GM12878 (cell line): ENCODE results near the gene KCNJ10. TPM values are rescaled to one million over a fixed set of nuclear protein-coding genes. Genes with fewer than 3 reads are reported as not detected.

Source experiments
- polyA plus RNA-seq, 11 experiments: library from polyadenylated mRNA; depleted of rRNA in 4 of 11; unstranded in 6 of 11; stranded (reverse) in 5 of 11; fragments of >200 nt; fragmentation: Nextera tagmentation in 4 of 11; fragmentation: Illumina TruSeq in 1 of 11; extraction: Ambion mirVana in 4 of 11; extraction: Trizol in 1 of 11; gene quantifications; 1 replicate in 1 of 11; 2 replicates in 10 of 11; pipeline versions ENCODE4 v1.2.1 to v1.2.3, GENCODE V29; 2011 to 2016; ENCODE audit warnings: inconsistent platforms in 2 of 11, missing spikeins in 2 of 11, low read depth in 1 of 11
- total RNA-seq, 4 experiments: library from RNA; depleted of rRNA in 3 of 4; stranded (reverse); fragments of >200 nt in 3 of 4; fragmentation: Illumina TruSeq in 1 of 4; extraction: Trizol in 1 of 4; gene quantifications; 2 replicates each; pipeline versions ENCODE4 v1.2.1 to v1.2.3, GENCODE V29; 2013 to 2021

The KCNJ10 gene
- total and polyA plus RNA-seq, 10 of the 15 experiments (the other 5 are each of a cell fraction or from before 2014, with no cell fraction given), result 0.01 to 0.29 (median 0.09) TPM; not detected in 2

Other genes starting within 250 kb of the KCNJ10 start
Only the 7 nearest of the 15 such genes appear.
- gene SLAMF9, start 115.9 kb downstream of the KCNJ10 start, total RNA-seq (2014; rRNA removed), result not detected in 2 replicates
- gene SLAMF9, start 115.9 kb downstream of the KCNJ10 start, total RNA-seq (2014; rRNA removed; fragmentation: Illumina TruSeq; extraction: Trizol), result not detected in 2 replicates
- not detected in 2 replicates for gene SLAMF9, start 115.9 kb downstream of the KCNJ10 start, total RNA-seq (2021)
- not detected in 2 replicates for gene SLAMF9, start 115.9 kb downstream of the KCNJ10 start, polyA plus RNA-seq (2011; rRNA removed)
- not detected in 2 replicates for gene SLAMF9, start 115.9 kb downstream of the KCNJ10 start, polyA plus RNA-seq (2014; fragmentation: Illumina TruSeq; extraction: Trizol)
- not detected for gene SLAMF9, start 115.9 kb downstream of the KCNJ10 start, polyA plus RNA-seq (2014; fragmentation: Nextera tagmentation; extraction: Ambion mirVana)
- gene SLAMF9, start 115.9 kb downstream of the KCNJ10 start, polyA plus RNA-seq (2014; rRNA removed), result not detected in 2 replicates
- gene SLAMF9, start 115.9 kb downstream of the KCNJ10 start, polyA plus RNA-seq (2016; fragmentation: Nextera tagmentation; extraction: Ambion mirVana), result not detected
- 4.6 and 6.0 TPM in 2 replicates for gene PIGM, start 38.2 kb downstream of the KCNJ10 start, total RNA-seq (2014; rRNA removed)
- 4.4 and 4.5 TPM in 2 replicates for gene PIGM, start 38.2 kb downstream of the KCNJ10 start, total RNA-seq (2014; rRNA removed; fragmentation: Illumina TruSeq; extraction: Trizol)
- 4.1 and 4.4 TPM in 2 replicates for gene PIGM, start 38.2 kb downstream of the KCNJ10 start, total RNA-seq (2021)
- gene PIGM, start 38.2 kb downstream of the KCNJ10 start, polyA plus RNA-seq (2011; rRNA removed), result 4.6 and 5.1 TPM in 2 replicates
- gene PIGM, start 38.2 kb downstream of the KCNJ10 start, polyA plus RNA-seq (2014; fragmentation: Illumina TruSeq; extraction: Trizol), result 5.6 and 6.1 TPM in 2 replicates
- gene PIGM, start 38.2 kb downstream of the KCNJ10 start, polyA plus RNA-seq (2014; fragmentation: Nextera tagmentation; extraction: Ambion mirVana), result 1 to 10 TPM; 2.6 to 3.7 TPM
- 4.2 and 4.6 TPM in 2 replicates for gene PIGM, start 38.2 kb downstream of the KCNJ10 start, polyA plus RNA-seq (2014; rRNA removed)
- gene PIGM, start 38.2 kb downstream of the KCNJ10 start, polyA plus RNA-seq (2016; fragmentation: Nextera tagmentation; extraction: Ambion mirVana), result 1 to 10 TPM; 5.6 to 6.1 TPM
- gene KCNJ9, start 11.4 kb upstream of the KCNJ10 start, total RNA-seq (2014; rRNA removed), result not detected in 2 replicates
- gene KCNJ9, start 11.4 kb upstream of the KCNJ10 start, total RNA-seq (2014; rRNA removed; fragmentation: Illumina TruSeq; extraction: Trizol), result not detected in 2 replicates
- not detected in 2 replicates for gene KCNJ9, start 11.4 kb upstream of the KCNJ10 start, total RNA-seq (2021)
- gene KCNJ9, start 11.4 kb upstream of the KCNJ10 start, polyA plus RNA-seq (2011; rRNA removed), result not detected in 2 replicates
- not detected in 2 replicates for gene KCNJ9, start 11.4 kb upstream of the KCNJ10 start, polyA plus RNA-seq (2014; fragmentation: Illumina TruSeq; extraction: Trizol)
- not detected for gene KCNJ9, start 11.4 kb upstream of the KCNJ10 start, polyA plus RNA-seq (2014; fragmentation: Nextera tagmentation; extraction: Ambion mirVana)
- gene KCNJ9, start 11.4 kb upstream of the KCNJ10 start, polyA plus RNA-seq (2014; rRNA removed), result not detected in 2 replicates
- gene KCNJ9, start 11.4 kb upstream of the KCNJ10 start, polyA plus RNA-seq (2016; fragmentation: Nextera tagmentation; extraction: Ambion mirVana), result under 1 TPM in 1 of 2 experiments, not detected in 1; 0.12 TPM
- gene IGSF8, start 28.5 kb upstream of the KCNJ10 start, total RNA-seq (2014; rRNA removed), result 12.6 and 14.9 TPM in 2 replicates
- 5.3 and 5.5 TPM in 2 replicates for gene IGSF8, start 28.5 kb upstream of the KCNJ10 start, total RNA-seq (2014; rRNA removed; fragmentation: Illumina TruSeq; extraction: Trizol)
- 23.0 and 24.7 TPM in 2 replicates for gene IGSF8, start 28.5 kb upstream of the KCNJ10 start, total RNA-seq (2021)
- gene IGSF8, start 28.5 kb upstream of the KCNJ10 start, polyA plus RNA-seq (2011; rRNA removed), result 5.5 and 15.7 TPM in 2 replicates
- gene IGSF8, start 28.5 kb upstream of the KCNJ10 start, polyA plus RNA-seq (2014; fragmentation: Illumina TruSeq; extraction: Trizol), result 1.1 and 4.0 TPM in 2 replicates
- gene IGSF8, start 28.5 kb upstream of the KCNJ10 start, polyA plus RNA-seq (2014; fragmentation: Nextera tagmentation; extraction: Ambion mirVana), result 1 to 10 TPM in 1 of 2 experiments, under 1 TPM in 1; 0.64 to 1.2 TPM
- gene IGSF8, start 28.5 kb upstream of the KCNJ10 start, polyA plus RNA-seq (2014; rRNA removed), result 14.9 and 19.2 TPM in 2 replicates
- 10 to 100 TPM; 12.8 to 15.0 TPM for gene IGSF8, start 28.5 kb upstream of the KCNJ10 start, polyA plus RNA-seq (2016; fragmentation: Nextera tagmentation; extraction: Ambion mirVana)
- not detected in 2 replicates for gene ATP1A2, start 45.6 kb upstream of the KCNJ10 start, total RNA-seq (2014; rRNA removed)
- gene ATP1A2, start 45.6 kb upstream of the KCNJ10 start, total RNA-seq (2014; rRNA removed; fragmentation: Illumina TruSeq; extraction: Trizol), result not detected in 2 replicates
- not detected in 2 replicates for gene ATP1A2, start 45.6 kb upstream of the KCNJ10 start, total RNA-seq (2021)
- gene ATP1A2, start 45.6 kb upstream of the KCNJ10 start, polyA plus RNA-seq (2011; rRNA removed), result 0.03 and 0.15 TPM in 2 replicates
- gene ATP1A2, start 45.6 kb upstream of the KCNJ10 start, polyA plus RNA-seq (2014; fragmentation: Illumina TruSeq; extraction: Trizol), result not detected in 2 replicates
- not detected for gene ATP1A2, start 45.6 kb upstream of the KCNJ10 start, polyA plus RNA-seq (2014; fragmentation: Nextera tagmentation; extraction: Ambion mirVana)
- gene ATP1A2, start 45.6 kb upstream of the KCNJ10 start, polyA plus RNA-seq (2014; rRNA removed), result not detected in 2 replicates
- not detected for gene ATP1A2, start 45.6 kb upstream of the KCNJ10 start, polyA plus RNA-seq (2016; fragmentation: Nextera tagmentation; extraction: Ambion mirVana)
- 0.34 and 0.82 TPM in 2 replicates for gene ATP1A4, start 81.4 kb upstream of the KCNJ10 start, total RNA-seq (2014; rRNA removed)
- gene ATP1A4, start 81.4 kb upstream of the KCNJ10 start, total RNA-seq (2014; rRNA removed; fragmentation: Illumina TruSeq; extraction: Trizol), result 0.31 and 0.41 TPM in 2 replicates
- gene ATP1A4, start 81.4 kb upstream of the KCNJ10 start, total RNA-seq (2021), result 0.62 TPM in 1 of 2 replicates, not detected in the other
- gene ATP1A4, start 81.4 kb upstream of the KCNJ10 start, polyA plus RNA-seq (2011; rRNA removed), result 0.24 and 0.34 TPM in 2 replicates
- 0.76 and 0.81 TPM in 2 replicates for gene ATP1A4, start 81.4 kb upstream of the KCNJ10 start, polyA plus RNA-seq (2014; fragmentation: Illumina TruSeq; extraction: Trizol)
- gene ATP1A4, start 81.4 kb upstream of the KCNJ10 start, polyA plus RNA-seq (2014; fragmentation: Nextera tagmentation; extraction: Ambion mirVana), result 1 to 10 TPM in 1 of 2 experiments, under 1 TPM in 1; 0.75 to 1.0 TPM
- gene ATP1A4, start 81.4 kb upstream of the KCNJ10 start, polyA plus RNA-seq (2014; rRNA removed), result 0.46 and 0.79 TPM in 2 replicates
- under 1 TPM; 0.47 to 0.63 TPM for gene ATP1A4, start 81.4 kb upstream of the KCNJ10 start, polyA plus RNA-seq (2016; fragmentation: Nextera tagmentation; extraction: Ambion mirVana)
- gene CASQ1, start 120.4 kb upstream of the KCNJ10 start, total RNA-seq (2014; rRNA removed), result 0.28 and 0.38 TPM in 2 replicates
- gene CASQ1, start 120.4 kb upstream of the KCNJ10 start, total RNA-seq (2014; rRNA removed; fragmentation: Illumina TruSeq; extraction: Trizol), result 0.14 and 0.27 TPM in 2 replicates
- gene CASQ1, start 120.4 kb upstream of the KCNJ10 start, total RNA-seq (2021), result 0.21 and 0.40 TPM in 2 replicates
- 0.73 and 0.77 TPM in 2 replicates for gene CASQ1, start 120.4 kb upstream of the KCNJ10 start, polyA plus RNA-seq (2011; rRNA removed)
- gene CASQ1, start 120.4 kb upstream of the KCNJ10 start, polyA plus RNA-seq (2014; fragmentation: Illumina TruSeq; extraction: Trizol), result 0.40 and 0.92 TPM in 2 replicates
- under 1 TPM; 0.22 to 0.61 TPM for gene CASQ1, start 120.4 kb upstream of the KCNJ10 start, polyA plus RNA-seq (2014; fragmentation: Nextera tagmentation; extraction: Ambion mirVana)
- gene CASQ1, start 120.4 kb upstream of the KCNJ10 start, polyA plus RNA-seq (2014; rRNA removed), result 0.44 and 0.95 TPM in 2 replicates
- under 1 TPM; 0.10 to 0.42 TPM for gene CASQ1, start 120.4 kb upstream of the KCNJ10 start, polyA plus RNA-seq (2016; fragmentation: Nextera tagmentation; extraction: Ambion mirVana)